Activated naive CD4-positive, alpha-beta T cell treated with anti-CD3 and anti-CD28 coated beads, Interleukin-2, amount 10 ng/mL, durations not matched to agents 7 days and 5 days (primary cell): ENCODE measurements around the gene FBXL17.

Experiments used
- CTCF ChIA-PET: fragments of 350-600 bp; sonication (Branson Sonifier 250); formaldehyde crosslinking; loops from one replicate; lab custom pipeline; 2021; ENCODE audit warnings: antibody characterized with exemption; lab: Charles Lee
- DNase-seq: peaks from one replicate; pipeline ENCODE4 v3.0.0-alpha.2; 2020
- H3K27ac Mint-ChIP-seq: one replicate; pipeline ENCODE4 v1.8.0; 2021; ENCODE audit warnings: mild to moderate bottlenecking, moderate library complexity, mixed read lengths
- H3K27me3 Mint-ChIP-seq: one replicate; pipeline ENCODE4 v1.8.0; 2021; ENCODE audit warnings: mild to moderate bottlenecking, mixed read lengths
- H3K36me3 Mint-ChIP-seq: one replicate; pipeline ENCODE4 v1.8.0; 2021; ENCODE audit warnings: mixed read lengths
- H3K4me1 Mint-ChIP-seq: one replicate; pipeline ENCODE4 v1.8.0; 2021; ENCODE audit warnings: mixed read lengths
- H3K4me3 Mint-ChIP-seq: one replicate; pipeline ENCODE4 v1.8.0; 2021; ENCODE audit warnings: mild to moderate bottlenecking, moderate library complexity, mixed read lengths
- H3K9me3 Mint-ChIP-seq: one replicate; pipeline ENCODE4 v1.8.0; 2021; ENCODE audit warnings: mixed read lengths

Gene FBXL17

GRCh38 chr5:108263338-108263737 lies 118.6 kb downstream of the FBXL17 start:
- no peaks in the 10 kb centered on the region for H3K27me3 Mint-ChIP-seq
- CTCF ChIA-PET = interaction anchor here (1.1 kb wide), 1 partner anchor 82 kb away, joined by 3 read pairs; no protein-coding TSS in a partner anchor
- H3K36me3 Mint-ChIP-seq = no peaks in the 10 kb centered on the region
- no peaks in the 10 kb centered on the region for H3K9me3 Mint-ChIP-seq
- H3K4me1 Mint-ChIP-seq = no peaks in the 10 kb centered on the region
- no peak for DNase-seq
- H3K4me3 Mint-ChIP-seq = no peak overlapping the region
- H3K27ac Mint-ChIP-seq = no peak overlapping the region

GRCh38 chr5:108260858-108261170 lies 121.1 kb downstream of the FBXL17 start:
- no peaks in the 10 kb centered on the region for H3K4me1 Mint-ChIP-seq
- DNase-seq = no peak
- no peak overlapping the region for H3K4me3 Mint-ChIP-seq
- CTCF ChIA-PET = interaction anchor here (0.8 to 3.5 kb wide), 6 partner anchors 11 to 131 kb away, joined by 3 to 20 read pairs (median 4); no protein-coding TSS in a partner anchor
- H3K27me3 Mint-ChIP-seq = no peaks in the 10 kb centered on the region
- no peaks in the 10 kb centered on the region for H3K36me3 Mint-ChIP-seq
- H3K27ac Mint-ChIP-seq = no peak overlapping the region
- no peaks in the 10 kb centered on the region for H3K9me3 Mint-ChIP-seq

- CTCF ChIA-PET = interaction anchor here (0.6 to 3.5 kb wide), 10 partner anchors 11 to 161 kb away, joined by 3 to 20 read pairs (median 4); no protein-coding TSS in a partner anchor
- H3K9me3 Mint-ChIP-seq = no peaks in the 10 kb centered on the region
- peak; percentile 73 for DNase-seq
- no peak overlapping the region for H3K4me3 Mint-ChIP-seq
- no peak overlapping the region for H3K27ac Mint-ChIP-seq
- H3K27me3 Mint-ChIP-seq = no peaks in the 10 kb centered on the region
- no peaks in the 10 kb centered on the region for H3K36me3 Mint-ChIP-seq
- no peaks in the 10 kb centered on the region for H3K4me1 Mint-ChIP-seq
Observed at GRCh38 chr5:108260117-108260857, 121.6 kb downstream of the FBXL17 start.

GRCh38 chr5:108259306-108259705 lies 122.6 kb downstream of the FBXL17 start:
- no peaks in the 10 kb centered on the region for H3K9me3 Mint-ChIP-seq
- no peaks in the 10 kb centered on the region for H3K4me1 Mint-ChIP-seq
- H3K4me3 Mint-ChIP-seq = no peak overlapping the region
- no peaks in the 10 kb centered on the region for H3K36me3 Mint-ChIP-seq
- H3K27me3 Mint-ChIP-seq = no peaks in the 10 kb centered on the region
- no peak overlapping the region for H3K27ac Mint-ChIP-seq
- no peak for DNase-seq
- CTCF ChIA-PET = interaction anchor here (1.4 to 3.5 kb wide), 3 partner anchors 10 to 86 kb away, joined by 3 to 20 read pairs (median 10); no protein-coding TSS in a partner anchor

GRCh38 chr5:108257996-108258395 lies 123.9 kb downstream of the FBXL17 start:
- DNase-seq = no peak
- no peak overlapping the region for H3K27ac Mint-ChIP-seq
- CTCF ChIA-PET = interaction anchor here (1.4 to 3.5 kb wide), 2 partner anchors 14 to 87 kb away, joined by 3 to 20 read pairs; no protein-coding TSS in a partner anchor
- H3K4me1 Mint-ChIP-seq = no peaks in the 10 kb centered on the region
- H3K9me3 Mint-ChIP-seq = no peaks in the 10 kb centered on the region
- H3K36me3 Mint-ChIP-seq = no peaks in the 10 kb centered on the region
- no peaks in the 10 kb centered on the region for H3K27me3 Mint-ChIP-seq
- H3K4me3 Mint-ChIP-seq = no peak overlapping the region

- H3K9me3 Mint-ChIP-seq = no peaks in the 10 kb centered on the region
- no peak overlapping the region for H3K27ac Mint-ChIP-seq
- H3K4me1 Mint-ChIP-seq = no peaks in the 10 kb centered on the region
- no peaks in the 10 kb centered on the region for H3K36me3 Mint-ChIP-seq
- CTCF ChIA-PET = no interaction called here
- H3K27me3 Mint-ChIP-seq = no peaks in the 10 kb centered on the region
- no peak for DNase-seq
- no peak overlapping the region for H3K4me3 Mint-ChIP-seq
Observed at GRCh38 chr5:108255468-108255867, 126.4 kb downstream of the FBXL17 start.

- Mint-ChIP-seq H3K36me3 (no peaks in the 10 kb centered on the region), H3K4me3 (no peak overlapping the region), H3K9me3 (no peaks in the 10 kb centered on the region), H3K4me1 (no peaks in the 10 kb centered on the region), H3K27me3 (no peaks in the 10 kb centered on the region), H3K27ac (no peak overlapping the region)
- no peak for DNase-seq
- CTCF ChIA-PET = no interaction called here
Observed at GRCh38 chr5:108251350-108251749, 130.5 kb downstream of the FBXL17 start.

GRCh38 chr5:108249785-108250426 lies 132.0 kb downstream of the FBXL17 start:
- no peaks in the 10 kb centered on the region for H3K27me3 Mint-ChIP-seq
- no peaks in the 10 kb centered on the region for H3K9me3 Mint-ChIP-seq
- CTCF ChIA-PET = interaction anchor here (2.1 kb wide), 1 partner anchor 10 kb away, joined by 10 read pairs; no protein-coding TSS in a partner anchor
- DNase-seq = no peak
- H3K4me3 Mint-ChIP-seq = no peak overlapping the region
- no peak overlapping the region for H3K27ac Mint-ChIP-seq
- no peaks in the 10 kb centered on the region for H3K4me1 Mint-ChIP-seq
- H3K36me3 Mint-ChIP-seq = no peaks in the 10 kb centered on the region

GRCh38 chr5:108249095-108249784 lies 132.7 kb downstream of the FBXL17 start:
- DNase-seq = no peak
- no peak overlapping the region for H3K4me3 Mint-ChIP-seq
- H3K4me1 Mint-ChIP-seq = no peaks in the 10 kb centered on the region
- H3K27me3 Mint-ChIP-seq = no peaks in the 10 kb centered on the region
- H3K9me3 Mint-ChIP-seq = no peaks in the 10 kb centered on the region
- no peaks in the 10 kb centered on the region for H3K36me3 Mint-ChIP-seq
- CTCF ChIA-PET = interaction anchor here (2.1 kb wide), 1 partner anchor 11 kb away, joined by 10 read pairs; no protein-coding TSS in a partner anchor
- H3K27ac Mint-ChIP-seq = no peak overlapping the region

GRCh38 chr5:108238936-108239887 lies 142.7 kb downstream of the FBXL17 start:
- Mint-ChIP-seq H3K9me3 (no peaks in the 10 kb centered on the region), H3K27me3 (no peaks in the 10 kb centered on the region), H3K4me1 (no peaks in the 10 kb centered on the region), H3K4me3 (no peak overlapping the region), H3K27ac (no peak overlapping the region), H3K36me3 (no peaks in the 10 kb centered on the region)
- CTCF ChIA-PET = no interaction called here
- DNase-seq = no peak

- Mint-ChIP-seq H3K36me3 (no peaks in the 10 kb centered on the region), H3K27me3 (no peaks in the 10 kb centered on the region)
- CTCF ChIA-PET = no interaction called here
Observed at GRCh38 chr5:108238461-108238860, 143.4 kb downstream of the FBXL17 start.

GRCh38 chr5:108233617-108234155 lies 148.2 kb downstream of the FBXL17 start:
- H3K36me3 Mint-ChIP-seq = no peaks in the 10 kb centered on the region
- DNase-seq = no peak
- no peaks in the 10 kb centered on the region for H3K27me3 Mint-ChIP-seq
- H3K9me3 Mint-ChIP-seq = no peaks in the 10 kb centered on the region
- CTCF ChIA-PET = no interaction called here
- H3K4me1 Mint-ChIP-seq = no peaks in the 10 kb centered on the region
- H3K4me3 Mint-ChIP-seq = no peak overlapping the region
- no peak overlapping the region for H3K27ac Mint-ChIP-seq

More at GRCh38 chr5:108238461-108238860, 143.4 kb downstream of the FBXL17 start:
- H3K27ac Mint-ChIP-seq = no peak overlapping the region
- no peak for DNase-seq
- H3K4me1 Mint-ChIP-seq = no peaks in the 10 kb centered on the region
- H3K9me3 Mint-ChIP-seq = no peaks in the 10 kb centered on the region
- no peak overlapping the region for H3K4me3 Mint-ChIP-seq

GRCh38 chr5:108232805-108233204 lies 149.1 kb downstream of the FBXL17 start:
- H3K36me3 Mint-ChIP-seq = no peaks in the 10 kb centered on the region
- H3K27ac Mint-ChIP-seq = no peak overlapping the region
- CTCF ChIA-PET = no interaction called here

More at GRCh38 chr5:108232805-108233204, 149.1 kb downstream of the FBXL17 start:
- no peaks in the 10 kb centered on the region for H3K27me3 Mint-ChIP-seq
- no peaks in the 10 kb centered on the region for H3K9me3 Mint-ChIP-seq
- no peak for DNase-seq
- no peaks in the 10 kb centered on the region for H3K4me1 Mint-ChIP-seq
- H3K4me3 Mint-ChIP-seq = no peak overlapping the region
